ENCODE measurements around the gene TULP4.
"Not testable (repeated sequence)": the region's sequence is repeated elsewhere in the genome, so short reads cannot be mapped to it uniquely, and the experiment has no call there.

TULP4 gene

GRCh38 chr6:158514176-158514575 lies 201.9 kb downstream of the TULP4 start:
- no peak for DNase-seq

- DNase-seq: no peak
Measured at GRCh38 chr6:158514991-158515390, 202.7 kb downstream of the TULP4 start.

GRCh38 chr6:158516098-158516497 lies 203.8 kb downstream of the TULP4 start:
- DNase-seq: no peak

GRCh38 chr6:158517038-158517437 lies 204.8 kb downstream of the TULP4 start:
- DNase-seq: no peak

GRCh38 chr6:158517581-158517980 lies 205.3 kb downstream of the TULP4 start:
- no peak for DNase-seq

- peak; percentile 79 to 85 for DNase-seq
Measured at GRCh38 chr6:158518191-158519127, 206.2 kb downstream of the TULP4 start.

GRCh38 chr6:158519300-158519699 lies 207.0 kb downstream of the TULP4 start:
- DNase-seq: no peak

GRCh38 chr6:158519761-158520160 lies 207.5 kb downstream of the TULP4 start:
- DNase-seq: no peak

GRCh38 chr6:158520975-158521374 lies 208.7 kb downstream of the TULP4 start:
- not testable (repeated sequence) for DNase-seq

GRCh38 chr6:158521759-158522158 lies 209.5 kb downstream of the TULP4 start:
- DNase-seq: no peak

GRCh38 chr6:158522616-158523015 lies 210.4 kb downstream of the TULP4 start:
- DNase-seq: no peak

GRCh38 chr6:158524311-158524710 lies 212.0 kb downstream of the TULP4 start:
- DNase-seq: no peak

GRCh38 chr6:158527858-158528257 lies 215.6 kb downstream of the TULP4 start:
- DNase-seq: peak in 1 of 2 experiments; percentile 2

- DNase-seq: no peak
Measured at GRCh38 chr6:158528826-158529225, 216.6 kb downstream of the TULP4 start.

- DNase-seq: no peak
Measured at GRCh38 chr6:158529629-158530028, 217.4 kb downstream of the TULP4 start.

GRCh38 chr6:158531566-158531965 lies 219.3 kb downstream of the TULP4 start:
- DNase-seq: no peak

- DNase-seq: no peak
Measured at GRCh38 chr6:158531970-158532369, 219.7 kb downstream of the TULP4 start.

- DNase-seq: peak; percentile 7 to 74
Measured at GRCh38 chr6:158536084-158536890, 224.0 kb downstream of the TULP4 start.

GRCh38 chr6:158536891-158537798 lies 224.9 kb downstream of the TULP4 start:
- DNase-seq: peak; percentile 53 to 82

GRCh38 chr6:158538741-158539140 lies 226.5 kb downstream of the TULP4 start:
- no peak for DNase-seq

GRCh38 chr6:158539413-158539812 lies 227.1 kb downstream of the TULP4 start:
- peak; percentile 68 to 81 for DNase-seq

- no peak for DNase-seq
Measured at GRCh38 chr6:158539881-158540280, 227.6 kb downstream of the TULP4 start.
